HEK293 (cell line): ENCODE measurements around the gene RPS18.

Source experiments
- CTCF ChIA-PET: fragments of 350-600 bp; formaldehyde crosslinking; extraction: SDS; loops from one replicate; lab custom pipeline; 2021; ENCODE audit warnings: antibody characterized with exemption; lab: Yijun Ruan, JAX
- POLR2A ChIA-PET: fragments of 300-600 bp; formaldehyde crosslinking; extraction: SDS; loops from one replicate; lab custom pipeline; 2020; ENCODE audit warnings: antibody characterized with exemption, inconsistent platforms; lab: Yijun Ruan, JAX
- H3K27ac ChIP-seq: fragments of 200-500 bp; sonication (Bioruptor generic); 2 replicates; pipeline ENCODE4 v1.5.1; 2014; ENCODE audit warnings: low read depth, low read length, control low read depth, inconsistent platforms; ENCODE audit errors: extremely low read depth
- H3K36me3 ChIP-seq, 2 experiments: fragments of 200-500 bp in 1 of 2; sonication (Bioruptor generic) in 1 of 2; 1 replicate in 1 of 2; 2 replicates in 1 of 2; pipeline ENCODE4 v1.5.1; 2014 to 2017; ENCODE audit warnings: inconsistent platforms in 2 of 2, low read length in 2 of 2; ENCODE audit not compliant: control insufficient read depth in 2 of 2, insufficient read depth in 1 of 2
- H3K4me1 ChIP-seq: fragments of 200-500 bp; sonication (Bioruptor generic); 2 replicates; pipeline ENCODE4 v1.5.1; 2014; ENCODE audit warnings: mild to moderate bottlenecking, low read length, inconsistent platforms; ENCODE audit not compliant: control insufficient read depth, insufficient read depth
- H3K4me3 ChIP-seq: 2 replicates; pipeline ENCODE4 v1.5.1; 2011; ENCODE audit warnings: low read depth, mild to moderate bottlenecking, control low read depth, low read length, moderate library complexity
- H3K9me3 ChIP-seq: fragments of 200-500 bp; sonication (Bioruptor generic); 2 replicates; pipeline ENCODE4 v1.5.1; 2014; ENCODE audit warnings: low read depth, low read length, inconsistent platforms; ENCODE audit not compliant: control insufficient read depth, insufficient read depth
- KLF9 ChIP-seq: fragments of 450-650 bp; formaldehyde crosslinking; IDR thresholded peaks from 2 replicates; pipeline ENCODE4 v1.5.1; 2016; ENCODE audit warnings: missing biosample characterization, missing genetic modification characterization, low read depth
- OVOL3 ChIP-seq: fragments of 450-650 bp; formaldehyde crosslinking; IDR thresholded peaks from 2 replicates; pipeline ENCODE4 v1.5.1; 2016; ENCODE audit warnings: missing biosample characterization, missing genetic modification characterization
- RBAK ChIP-seq: fragments of 450-650 bp; formaldehyde crosslinking; IDR thresholded peaks from 2 replicates; pipeline ENCODE4 v1.5.1; 2016; ENCODE audit warnings: missing biosample characterization, missing genetic modification characterization
- TCF7L2 ChIP-seq: IDR thresholded peaks from 2 replicates; pipeline ENCODE4 v1.6.1; 2011; ENCODE audit warnings: low read depth, mild to moderate bottlenecking, inconsistent platforms, low read length, moderate library complexity, borderline replicate concordance
- ZBTB20 ChIP-seq: fragments of 450-650 bp; formaldehyde crosslinking; IDR thresholded peaks from 2 replicates; pipeline ENCODE4 v1.5.1; 2016; ENCODE audit warnings: missing biosample characterization, missing genetic modification characterization
- ZFP3 ChIP-seq: fragments of 450-650 bp; formaldehyde crosslinking; IDR thresholded peaks from 2 replicates; pipeline ENCODE4 v1.5.1; 2016; ENCODE audit warnings: low read depth, missing biosample characterization, missing genetic modification characterization
- ZFP37 ChIP-seq: fragments of 450-650 bp; formaldehyde crosslinking; IDR thresholded peaks from 2 replicates; pipeline ENCODE4 v1.5.1; 2016; ENCODE audit warnings: missing biosample characterization, missing genetic modification characterization
- ZNF10 ChIP-seq: fragments of 450-650 bp; formaldehyde crosslinking; IDR thresholded peaks from 2 replicates; pipeline ENCODE4 v1.5.1; 2017; ENCODE audit warnings: missing biosample characterization, missing genetic modification characterization
- ZNF114 ChIP-seq: fragments of 450-650 bp; formaldehyde crosslinking; IDR thresholded peaks from 2 replicates; pipeline ENCODE4 v1.5.0; 2017; ENCODE audit warnings: missing biosample characterization, missing genetic modification characterization
- ZNF133 ChIP-seq: fragments of 450-650 bp; formaldehyde crosslinking; IDR thresholded peaks from 2 replicates; pipeline ENCODE4 v1.5.1; 2016; ENCODE audit warnings: missing biosample characterization, missing genetic modification characterization
- ZNF16 ChIP-seq: fragments of 450-650 bp; formaldehyde crosslinking; IDR thresholded peaks from 2 replicates; pipeline ENCODE4 v1.5.1; 2016; ENCODE audit warnings: low read depth, missing biosample characterization, missing genetic modification characterization
- ZNF169 ChIP-seq: fragments of 450-650 bp; formaldehyde crosslinking; IDR thresholded peaks from 2 replicates; pipeline ENCODE4 v1.5.1; 2016; ENCODE audit warnings: missing biosample characterization, missing genetic modification characterization
- ZNF175 ChIP-seq: fragments of 450-650 bp; formaldehyde crosslinking; IDR thresholded peaks from 2 replicates; pipeline ENCODE4 v1.5.1; 2016; ENCODE audit warnings: missing biosample characterization, missing genetic modification characterization
- ZNF19 ChIP-seq: fragments of 450-650 bp; formaldehyde crosslinking; IDR thresholded peaks from 2 replicates; pipeline ENCODE4; 2016; ENCODE audit warnings: missing biosample characterization, missing genetic modification characterization, low read depth
- ZNF248 ChIP-seq: fragments of 450-650 bp; formaldehyde crosslinking; IDR thresholded peaks from 2 replicates; pipeline ENCODE4 v1.5.1; 2017; ENCODE audit warnings: missing biosample characterization, missing genetic modification characterization
- ZNF311 ChIP-seq: fragments of 450-650 bp; formaldehyde crosslinking; IDR thresholded peaks from 2 replicates; pipeline ENCODE4 v1.5.1; 2017; ENCODE audit warnings: missing biosample characterization, missing genetic modification characterization, borderline replicate concordance
- ZNF416 ChIP-seq: fragments of 450-650 bp; formaldehyde crosslinking; IDR thresholded peaks from 2 replicates; pipeline ENCODE4 v1.5.1; 2016; ENCODE audit warnings: missing biosample characterization, missing genetic modification characterization
- ZNF426 ChIP-seq: fragments of 450-650 bp; formaldehyde crosslinking; IDR thresholded peaks from 2 replicates; pipeline ENCODE4 v1.5.1; 2017; ENCODE audit warnings: missing biosample characterization, missing genetic modification characterization, mild to moderate bottlenecking, inconsistent platforms, moderate library complexity
- ZNF488 ChIP-seq: fragments of 450-650 bp; formaldehyde crosslinking; IDR thresholded peaks from 2 replicates; pipeline ENCODE4 v1.5.1; 2016; ENCODE audit warnings: missing biosample characterization, missing genetic modification characterization
- ZNF510 ChIP-seq: fragments of 450-650 bp; formaldehyde crosslinking; IDR thresholded peaks from 2 replicates; pipeline ENCODE4 v1.5.1; 2018; ENCODE audit warnings: mild to moderate bottlenecking, missing genetic modification characterization, missing biosample characterization; ENCODE audit not compliant: insufficient replicate concordance
- ZNF529 ChIP-seq: fragments of 450-650 bp; formaldehyde crosslinking; IDR thresholded peaks from 2 replicates; pipeline ENCODE4 v1.5.1; 2017; ENCODE audit warnings: missing genetic modification characterization, missing biosample characterization; ENCODE audit not compliant: insufficient replicate concordance
- ZNF555 ChIP-seq: fragments of 450-650 bp; formaldehyde crosslinking; conservative IDR thresholded peaks from 2 replicates; pipeline ENCODE4 v1.5.1; 2017; ENCODE audit warnings: missing biosample characterization, mild to moderate bottlenecking, missing genetic modification characterization, inconsistent platforms
- ZNF560 ChIP-seq: fragments of 450-650 bp; formaldehyde crosslinking; IDR thresholded peaks from 2 replicates; pipeline ENCODE4 v1.5.1; 2017; ENCODE audit warnings: missing biosample characterization, missing genetic modification characterization, borderline replicate concordance
- ZNF561 ChIP-seq: fragments of 450-650 bp; IDR thresholded peaks from 2 replicates; pipeline ENCODE4 v1.5.1; 2018; ENCODE audit warnings: missing biosample characterization, missing genetic modification characterization, borderline replicate concordance
- ZNF580 ChIP-seq: fragments of 450-650 bp; formaldehyde crosslinking; IDR thresholded peaks from 2 replicates; pipeline ENCODE4 v1.5.1; 2016; ENCODE audit warnings: missing biosample characterization, missing genetic modification characterization
- TF ChIP-seq, protein P1 (sequence below): fragments of 450-650 bp; formaldehyde crosslinking; IDR thresholded peaks from 2 replicates; pipeline ENCODE4 v1.5.1; 2016; ENCODE audit warnings: missing biosample characterization, missing genetic modification characterization
- TF ChIP-seq, protein P2 (sequence below): fragments of 450-650 bp; formaldehyde crosslinking; IDR thresholded peaks from 2 replicates; pipeline ENCODE4 v1.5.1; 2016; ENCODE audit warnings: missing biosample characterization, missing genetic modification characterization, low read depth
- TF ChIP-seq, protein P3 (sequence below): fragments of 450-650 bp; formaldehyde crosslinking; IDR thresholded peaks from 2 replicates; pipeline ENCODE4 v1.5.1; 2016; ENCODE audit warnings: missing biosample characterization, missing genetic modification characterization

RPS18 gene

GRCh38 chr6:33271468-33272274 is at the start of gene RPS18, which contains the start of gene VPS52:
RPS18 (plus strand) TSS chr6:33272075; CDS start chr6:33272120, 45 bp downstream.
VPS52 (minus strand) TSS chr6:33271876; CDS start chr6:33271675, 201 bp downstream.
- peaks cover 27% of the 10 kb centered on the region for H3K4me1 ChIP-seq
- POLR2A ChIA-PET = interaction anchor here (0.6 to 3.1 kb wide), 35 partner anchors 9 to 1081 kb away, joined by 3 to 65 read pairs (median 7); partner anchors contain the start of genes CUTA, HSD17B8, PBX2 and PFDN6
- no peaks in the 10 kb centered on the region for H3K9me3 ChIP-seq
- CTCF ChIA-PET = interaction anchor here (0.6 to 2.8 kb wide), 14 partner anchors 9 to 287 kb away, joined by 3 to 14 read pairs (median 3); partner anchors contain the start of genes PFDN6 and WDR46
- peak within 1 kb of the TSS; percentile 99 for H3K27ac ChIP-seq
- peaks cover 28 to 79% of the 10 kb centered on the region in 2 experiments for H3K36me3 ChIP-seq
- H3K4me3 ChIP-seq = peak within 1 kb of the TSS; percentile 77
- TF ChIP-seq ZNF555 (tag by site-specific recombination) (no peak), ZNF169 (tag by site-specific recombination) (no peak), ZNF248 (tag by site-specific recombination) (no peak), OVOL3 (tag by site-specific recombination) (peak; percentile 13; the same call in 1 of the 2 replicates), RBAK (tag by site-specific recombination) (no peak), ZNF16 (tag by site-specific recombination) (0 out of 2 replicates have a peak, but pooled peaks have one; percentile 49), TCF7L2 (no peak), ZNF133 (tag by site-specific recombination) (no peak), ZNF416 (tag by site-specific recombination) (no peak), ZNF19 (tag by site-specific recombination) (no peak), ZNF175 (tag by site-specific recombination) (no peak), ZNF114 (tag by site-specific recombination) (no peak), ZNF529 (no peak), ZNF561 (tag by site-specific recombination) (peak; percentile 90; the same call in 1 of the 2 replicates), ZFP37 (peak; percentile 88), ZNF560 (tag by site-specific recombination) (no peak), KLF9 (tag by site-specific recombination) (peak; percentile 7), ZNF10 (no peak), ZNF510 (no peak), ZBTB20 (tag by site-specific recombination) (peak; percentile 100), ZNF311 (tag by site-specific recombination) (no peak), ZNF580 (tag by site-specific recombination) (peak; percentile 97), ZFP3 (tag by site-specific recombination) (no peak), ZNF426 (no peak), ZNF488 (tag by site-specific recombination) (no peak)
- TF ChIP-seq, protein P1, sequence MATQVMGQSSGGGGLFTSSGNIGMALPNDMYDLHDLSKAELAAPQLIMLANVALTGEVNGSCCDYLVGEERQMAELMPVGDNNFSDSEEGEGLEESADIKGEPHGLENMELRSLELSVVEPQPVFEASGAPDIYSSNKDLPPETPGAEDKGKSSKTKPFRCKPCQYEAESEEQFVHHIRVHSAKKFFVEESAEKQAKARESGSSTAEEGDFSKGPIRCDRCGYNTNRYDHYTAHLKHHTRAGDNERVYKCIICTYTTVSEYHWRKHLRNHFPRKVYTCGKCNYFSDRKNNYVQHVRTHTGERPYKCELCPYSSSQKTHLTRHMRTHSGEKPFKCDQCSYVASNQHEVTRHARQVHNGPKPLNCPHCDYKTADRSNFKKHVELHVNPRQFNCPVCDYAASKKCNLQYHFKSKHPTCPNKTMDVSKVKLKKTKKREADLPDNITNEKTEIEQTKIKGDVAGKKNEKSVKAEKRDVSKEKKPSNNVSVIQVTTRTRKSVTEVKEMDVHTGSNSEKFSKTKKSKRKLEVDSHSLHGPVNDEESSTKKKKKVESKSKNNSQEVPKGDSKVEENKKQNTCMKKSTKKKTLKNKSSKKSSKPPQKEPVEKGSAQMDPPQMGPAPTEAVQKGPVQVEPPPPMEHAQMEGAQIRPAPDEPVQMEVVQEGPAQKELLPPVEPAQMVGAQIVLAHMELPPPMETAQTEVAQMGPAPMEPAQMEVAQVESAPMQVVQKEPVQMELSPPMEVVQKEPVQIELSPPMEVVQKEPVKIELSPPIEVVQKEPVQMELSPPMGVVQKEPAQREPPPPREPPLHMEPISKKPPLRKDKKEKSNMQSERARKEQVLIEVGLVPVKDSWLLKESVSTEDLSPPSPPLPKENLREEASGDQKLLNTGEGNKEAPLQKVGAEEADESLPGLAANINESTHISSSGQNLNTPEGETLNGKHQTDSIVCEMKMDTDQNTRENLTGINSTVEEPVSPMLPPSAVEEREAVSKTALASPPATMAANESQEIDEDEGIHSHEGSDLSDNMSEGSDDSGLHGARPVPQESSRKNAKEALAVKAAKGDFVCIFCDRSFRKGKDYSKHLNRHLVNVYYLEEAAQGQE (tag by site-specific recombination) = peak; percentile 31; the same call in 1 of the 2 replicates
- TF ChIP-seq, protein P2, sequence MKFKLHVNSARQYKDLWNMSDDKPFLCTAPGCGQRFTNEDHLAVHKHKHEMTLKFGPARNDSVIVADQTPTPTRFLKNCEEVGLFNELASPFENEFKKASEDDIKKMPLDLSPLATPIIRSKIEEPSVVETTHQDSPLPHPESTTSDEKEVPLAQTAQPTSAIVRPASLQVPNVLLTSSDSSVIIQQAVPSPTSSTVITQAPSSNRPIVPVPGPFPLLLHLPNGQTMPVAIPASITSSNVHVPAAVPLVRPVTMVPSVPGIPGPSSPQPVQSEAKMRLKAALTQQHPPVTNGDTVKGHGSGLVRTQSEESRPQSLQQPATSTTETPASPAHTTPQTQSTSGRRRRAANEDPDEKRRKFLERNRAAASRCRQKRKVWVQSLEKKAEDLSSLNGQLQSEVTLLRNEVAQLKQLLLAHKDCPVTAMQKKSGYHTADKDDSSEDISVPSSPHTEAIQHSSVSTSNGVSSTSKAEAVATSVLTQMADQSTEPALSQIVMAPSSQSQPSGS (tag by site-specific recombination) = 0 out of 2 replicates have a peak, but pooled peaks have one; percentile 5
- TF ChIP-seq, protein P3, sequence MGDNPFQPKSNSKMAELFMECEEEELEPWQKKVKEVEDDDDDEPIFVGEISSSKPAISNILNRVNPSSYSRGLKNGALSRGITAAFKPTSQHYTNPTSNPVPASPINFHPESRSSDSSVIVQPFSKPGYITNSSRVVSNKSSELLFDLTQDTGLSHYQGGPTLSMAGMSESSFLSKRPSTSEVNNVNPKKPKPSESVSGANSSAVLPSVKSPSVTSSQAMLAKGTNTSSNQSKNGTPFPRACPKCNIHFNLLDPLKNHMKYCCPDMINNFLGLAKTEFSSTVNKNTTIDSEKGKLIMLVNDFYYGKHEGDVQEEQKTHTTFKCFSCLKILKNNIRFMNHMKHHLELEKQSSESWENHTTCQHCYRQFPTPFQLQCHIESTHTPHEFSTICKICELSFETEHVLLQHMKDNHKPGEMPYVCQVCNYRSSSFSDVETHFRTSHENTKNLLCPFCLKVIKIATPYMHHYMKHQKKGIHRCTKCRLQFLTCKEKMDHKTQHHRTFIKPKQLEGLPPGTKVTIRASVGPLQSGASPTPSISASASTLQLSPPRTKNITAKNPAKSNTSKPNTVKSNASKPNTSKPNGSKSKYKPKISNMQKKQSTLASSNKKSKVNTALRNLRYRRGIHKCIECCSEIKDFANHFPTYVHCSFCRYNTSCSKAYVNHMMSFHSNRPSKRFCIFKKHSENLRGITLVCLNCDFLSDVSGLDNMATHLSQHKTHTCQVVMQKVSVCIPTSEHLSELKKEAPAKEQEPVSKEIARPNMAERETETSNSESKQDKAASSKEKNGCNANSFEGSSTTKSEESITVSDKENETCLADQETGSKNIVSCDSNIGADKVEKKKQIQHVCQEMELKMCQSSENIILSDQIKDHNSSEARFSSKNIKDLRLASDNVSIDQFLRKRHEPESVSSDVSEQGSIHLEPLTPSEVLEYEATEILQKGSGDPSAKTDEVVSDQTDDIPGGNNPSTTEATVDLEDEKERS (tag by site-specific recombination) = peak; percentile 87
